ENCODE results near the gene PDZRN3.

The PDZRN3 gene

GRCh38 chr3:73479325-73479724, 145.4 kb downstream of the PDZRN3 start:
- no peak for DNase-seq (ENCODE audit: low read depth in 2 of 2)
- TF ChIP-seq, protein P1, sequence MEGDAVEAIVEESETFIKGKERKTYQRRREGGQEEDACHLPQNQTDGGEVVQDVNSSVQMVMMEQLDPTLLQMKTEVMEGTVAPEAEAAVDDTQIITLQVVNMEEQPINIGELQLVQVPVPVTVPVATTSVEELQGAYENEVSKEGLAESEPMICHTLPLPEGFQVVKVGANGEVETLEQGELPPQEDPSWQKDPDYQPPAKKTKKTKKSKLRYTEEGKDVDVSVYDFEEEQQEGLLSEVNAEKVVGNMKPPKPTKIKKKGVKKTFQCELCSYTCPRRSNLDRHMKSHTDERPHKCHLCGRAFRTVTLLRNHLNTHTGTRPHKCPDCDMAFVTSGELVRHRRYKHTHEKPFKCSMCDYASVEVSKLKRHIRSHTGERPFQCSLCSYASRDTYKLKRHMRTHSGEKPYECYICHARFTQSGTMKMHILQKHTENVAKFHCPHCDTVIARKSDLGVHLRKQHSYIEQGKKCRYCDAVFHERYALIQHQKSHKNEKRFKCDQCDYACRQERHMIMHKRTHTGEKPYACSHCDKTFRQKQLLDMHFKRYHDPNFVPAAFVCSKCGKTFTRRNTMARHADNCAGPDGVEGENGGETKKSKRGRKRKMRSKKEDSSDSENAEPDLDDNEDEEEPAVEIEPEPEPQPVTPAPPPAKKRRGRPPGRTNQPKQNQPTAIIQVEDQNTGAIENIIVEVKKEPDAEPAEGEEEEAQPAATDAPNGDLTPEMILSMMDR (IDR thresholded peaks at IDR 0.05; ENCODE audit: low read depth, low read length), result no peak
- no peak overlapping the region for H3K4me3 ChIP-seq (replicated peaks in 1 of 2; ENCODE audit: low read depth in 2 of 2, low read length in 2 of 2)

DNA sequence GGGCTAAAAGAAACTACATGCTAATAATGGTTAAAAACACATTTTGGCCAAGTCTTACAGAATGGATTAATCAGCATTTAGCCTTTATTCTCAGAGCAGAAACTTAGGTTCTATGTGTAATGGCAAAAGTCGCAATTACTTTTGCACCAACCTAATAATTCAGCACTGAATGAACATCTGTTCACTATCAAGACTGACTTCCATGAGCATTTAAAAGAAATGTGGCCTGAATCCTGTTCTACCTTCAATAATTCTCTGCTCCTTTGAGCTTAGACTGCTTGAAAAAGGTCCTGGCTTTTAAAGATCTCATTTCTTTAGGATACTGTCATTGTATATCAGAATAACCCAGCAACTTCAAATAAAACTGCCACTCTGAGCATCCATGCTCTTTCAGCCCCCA, 145.9 kb downstream of the PDZRN3 start:
- DNase-seq (ENCODE audit: low read depth in 2 of 2), result no peak
- no peak overlapping the region for H3K4me3 ChIP-seq (replicated peaks in 1 of 2; ENCODE audit: low read depth in 2 of 2, low read length in 2 of 2)
- TF ChIP-seq, protein P1 (IDR thresholded peaks at IDR 0.05; ENCODE audit: low read depth, low read length), result no peak

DNA sequence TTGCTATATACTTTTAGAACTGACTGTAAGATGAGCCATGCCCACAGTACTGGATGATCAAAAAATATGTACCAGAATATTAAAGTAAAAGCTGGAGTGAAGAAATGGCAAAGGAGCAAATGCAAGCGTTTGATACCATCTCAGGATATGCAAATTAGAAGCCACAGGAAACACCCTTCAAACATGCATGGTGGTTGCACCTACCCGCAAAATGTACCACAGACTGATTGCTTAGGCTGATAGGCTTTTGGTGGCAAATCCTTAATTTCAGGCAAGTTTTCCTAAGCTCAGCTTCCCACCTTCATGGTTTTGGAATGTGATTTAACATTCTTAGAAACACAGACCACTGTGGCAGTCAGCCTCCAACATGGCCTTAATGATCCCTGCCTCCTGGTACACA, 149.0 kb downstream of the PDZRN3 start:
- no peak overlapping the region for H3K4me3 ChIP-seq (replicated peaks in 1 of 2; ENCODE audit: low read depth in 2 of 2, low read length in 2 of 2)
- TF ChIP-seq, protein P1 (IDR thresholded peaks at IDR 0.05; ENCODE audit: low read depth, low read length), result no peak
- no peak for DNase-seq (ENCODE audit: low read depth in 2 of 2)

- H3K4me3 ChIP-seq (replicated peaks in 1 of 2; ENCODE audit: low read depth in 2 of 2, low read length in 2 of 2), result no peak overlapping the region
- TF ChIP-seq, protein P1 (IDR thresholded peaks at IDR 0.05; ENCODE audit: low read depth, low read length), result no peak
- DNase-seq (ENCODE audit: low read depth in 2 of 2), result no peak
Observed at GRCh38 chr3:73475175-73475574, 149.6 kb downstream of the PDZRN3 start.

DNA sequence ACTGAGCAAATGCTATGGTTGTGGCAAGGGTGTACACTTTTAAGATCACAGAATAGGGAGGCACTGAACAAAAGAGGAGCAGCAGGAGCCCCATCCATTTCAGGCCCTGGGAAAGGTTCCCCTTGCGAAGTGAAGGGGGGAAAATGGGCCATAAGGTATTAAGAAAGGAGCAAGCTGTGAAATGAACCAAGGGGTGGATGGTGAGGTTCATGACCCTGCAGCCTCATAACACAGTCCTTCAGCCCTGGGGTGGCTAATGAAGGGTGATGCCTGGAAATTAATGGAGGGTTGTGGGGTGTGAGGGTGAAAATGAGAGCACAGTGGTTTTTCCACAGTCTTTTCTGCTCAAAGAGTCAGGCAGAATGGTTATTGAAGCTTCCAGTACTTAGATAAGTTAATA, 150.1 kb downstream of the PDZRN3 start:
- no peak overlapping the region for H3K4me3 ChIP-seq (replicated peaks in 1 of 2; ENCODE audit: low read depth in 2 of 2, low read length in 2 of 2)
- no peak for DNase-seq (ENCODE audit: low read depth in 2 of 2)
- TF ChIP-seq, protein P1 (IDR thresholded peaks at IDR 0.05; ENCODE audit: low read depth, low read length), result no peak

DNA sequence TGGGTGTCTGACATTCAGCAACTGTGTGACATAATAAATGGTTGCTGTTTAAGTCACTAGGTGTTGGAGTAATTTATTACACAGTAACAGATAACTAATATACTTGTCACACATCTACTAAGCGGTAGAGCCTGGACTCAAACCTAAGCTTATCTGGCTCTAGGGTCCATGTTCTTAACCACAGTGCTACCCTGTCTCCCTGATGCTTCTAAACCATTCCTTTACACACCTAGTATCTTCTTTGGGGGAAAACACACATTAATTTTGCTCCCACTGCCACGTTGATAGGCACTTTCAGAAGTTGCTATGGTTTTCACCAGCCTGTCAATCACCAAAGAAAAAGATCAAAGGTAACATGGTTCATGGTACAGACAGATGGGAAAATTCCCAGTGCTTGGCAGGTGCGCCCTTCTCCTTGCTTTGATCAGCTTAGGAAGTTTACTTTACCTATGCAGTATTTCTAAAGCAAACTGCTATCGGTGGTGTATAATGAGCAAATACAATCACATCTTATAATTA, 150.8 kb downstream of the PDZRN3 start:
- no peak overlapping the region for H3K4me3 ChIP-seq (replicated peaks in 1 of 2; ENCODE audit: low read depth in 2 of 2, low read length in 2 of 2)
- TF ChIP-seq, protein P1 (IDR thresholded peaks at IDR 0.05; ENCODE audit: low read depth, low read length), result no peak

More for the DNA sequence above, 150.8 kb downstream of the PDZRN3 start:
- DNase-seq (ENCODE audit: low read depth in 2 of 2), result no peak

Data from cardiac fibroblast (primary cell).